Keratinocyte (primary cell): ENCODE results near the gene ZGRF1. TPM values are rescaled to one million over a fixed set of nuclear protein-coding genes. Genes with fewer than 3 reads are reported as not detected.

Experiments used
- DNase-seq: peaks from one replicate; pipeline ENCODE4 v3.0.0-alpha.2; 2011; ENCODE audit warnings: low read depth, missing footprints, low spot score
- FAIRE-seq: peaks from 2 replicates; lab custom pipeline; 2011; peaks lifted over from hg19 to GRCh38; lab: Jason Lieb, UNC
- H2AFZ ChIP-seq: 2 replicates; pipeline ENCODE4 v1.6.0; 2012; ENCODE audit warnings: low read length, control low read depth, inconsistent platforms; ENCODE audit not compliant: control insufficient read depth
- H3K27ac ChIP-seq: 2 replicates; pipeline ENCODE4 v1.5.1; 2011; ENCODE audit warnings: low read length; ENCODE audit not compliant: control insufficient read depth, insufficient read depth
- H3K27me3 ChIP-seq: 3 replicates; pipeline ENCODE4 v1.6.0; 2011; ENCODE audit warnings: low read length; ENCODE audit not compliant: control insufficient read depth, insufficient read depth; ENCODE audit errors: extremely low read depth
- H3K36me3 ChIP-seq, 2 experiments: 2 replicates in 1 of 2; 3 replicates in 1 of 2; pipeline ENCODE4 v1.5.1; 2011; ENCODE audit warnings: low read length in 2 of 2, mild to moderate bottlenecking in 1 of 2; ENCODE audit not compliant: control insufficient read depth in 2 of 2, insufficient read depth in 2 of 2; ENCODE audit errors: extremely low read depth in 1 of 2
- H3K4me1 ChIP-seq: 3 replicates; pipeline ENCODE4 v1.5.1; 2011; ENCODE audit warnings: low read length; ENCODE audit not compliant: control insufficient read depth, insufficient read depth; ENCODE audit errors: extremely low read depth
- H3K4me2 ChIP-seq: 3 replicates; pipeline ENCODE4 v1.6.0; 2011; ENCODE audit warnings: low read depth, low read length; ENCODE audit not compliant: control insufficient read depth, insufficient read depth; ENCODE audit errors: extremely low read depth
- H3K4me3 ChIP-seq, 3 experiments: fragments of 200-600 bp in 1 of 3; sonication (generic) in 1 of 3; 2 replicates in 2 of 3; 3 replicates in 1 of 3; pipeline ENCODE4 v1.5.1; 2011 to 2016; ENCODE audit warnings: low read length in 3 of 3, mild to moderate bottlenecking in 3 of 3, control low read depth in 2 of 3, inconsistent platforms in 1 of 3, low read depth in 1 of 3, mixed read lengths in 1 of 3, mixed run types in 1 of 3, moderate library complexity in 1 of 3; ENCODE audit not compliant: control insufficient read depth in 2 of 3, insufficient read depth in 2 of 3; ENCODE audit errors: extremely low read depth in 1 of 3
- H3K79me2 ChIP-seq: 2 replicates; pipeline ENCODE4 v1.6.0; 2012; ENCODE audit warnings: low read length; ENCODE audit not compliant: control insufficient read depth, insufficient read depth
- H3K9ac ChIP-seq: 3 replicates; pipeline ENCODE4 v1.6.0; 2011; ENCODE audit warnings: low read length; ENCODE audit not compliant: control insufficient read depth, insufficient read depth; ENCODE audit errors: extremely low read depth
- H3K9me1 ChIP-seq: 3 replicates; pipeline ENCODE4 v1.6.0; 2011; ENCODE audit warnings: low read length; ENCODE audit not compliant: control insufficient read depth, insufficient read depth; ENCODE audit errors: extremely low read depth
- H3K9me3 ChIP-seq: 2 replicates; pipeline ENCODE4 v1.5.1; 2012; ENCODE audit warnings: low read depth, low read length; ENCODE audit not compliant: control insufficient read depth
- H4K20me1 ChIP-seq: 3 replicates; pipeline ENCODE4 v1.6.0; 2011; ENCODE audit warnings: low read length; ENCODE audit not compliant: control insufficient read depth, insufficient read depth; ENCODE audit errors: extremely low read depth
- CTCF ChIP-seq, 3 experiments: IDR thresholded peaks in 1 of 3; conservative IDR thresholded peaks in 1 of 3; optimal IDR thresholded peaks in 1 of 3; 2 replicates in 2 of 3; 3 replicates in 1 of 3; pipeline versions ENCODE3 to v1.5.1; 2011; ENCODE audit warnings: low read length in 3 of 3, mild to moderate bottlenecking in 3 of 3, moderate library complexity in 2 of 3, control low read depth in 1 of 3, inconsistent platforms in 1 of 3; ENCODE audit not compliant: insufficient read depth in 2 of 3; ENCODE audit errors: extremely low read depth in 1 of 3
- EZH2 ChIP-seq: IDR thresholded peaks from one replicate; pipeline ENCODE4 v1.6.1; 2012; ENCODE audit warnings: inconsistent platforms, mild to moderate bottlenecking, low read length, moderate library complexity
- dilution Hi-C: fragments of 300-500 bp; cut with MboI; formaldehyde crosslinking; loops from one replicate; pipeline ENCODE4 v1.7.0; 2020; ENCODE audit warnings: low sequenced_read_pairs; ENCODE audit not compliant: extremely low pct_ligation_motif_present
- polyA plus RNA-seq, 5 experiments: library from polyadenylated mRNA; depleted of rRNA in 3 of 5; stranded (reverse) in 3 of 5; stranded (forward) in 1 of 5; unstranded in 1 of 5; fragments of >200 nt; gene quantifications; 1 replicate in 1 of 5; 2 replicates in 3 of 5; 3 replicates in 1 of 5; pipeline versions ENCODE4 v1.2.1 to v1.2.3, GENCODE V29; 2011 to 2012; ENCODE audit warnings: missing spikeins in 2 of 5, low read depth in 1 of 5, low replicate concordance in 1 of 5

The ZGRF1 gene
- polyA plus RNA-seq, 1 donor (not counting 4 experiments of a cell fraction or from before 2014, with no cell fraction given), result 3.6 TPM

GRCh38 chr4:112563431-112564200 lies 73.1 kb downstream of the ZGRF1 start:
- H3K4me2 ChIP-seq, result no peak overlapping the region
- H3K9me3 ChIP-seq, result no peaks in the 10 kb centered on the region
- H3K4me3 ChIP-seq, result no peak overlapping the region
- no peaks in the 10 kb centered on the region for H3K9me1 ChIP-seq
- no peak overlapping the region for H3K27ac ChIP-seq
- H3K27me3 ChIP-seq, result no peaks in the 10 kb centered on the region
- no peaks in the 10 kb centered on the region for H3K36me3 ChIP-seq
- TF ChIP-seq CTCF (optimal IDR thresholded peaks at IDR 0.05 in 1 of 3, IDR thresholded peaks at IDR 0.05 in 1 of 3, conservative IDR thresholded peaks at IDR 0.05 in 1 of 3; ENCODE audit: extremely low read depth in 1 of 3, insufficient read depth in 2 of 3, low read length in 3 of 3) (no peak), EZH2 (no peak)
- dilution Hi-C loops, result no loop called here
- FAIRE-seq (no peak), DNase-seq (no peak)
- no peaks in the 10 kb centered on the region for H3K4me1 ChIP-seq
- H3K9ac ChIP-seq, result no peak overlapping the region
- no peaks in the 10 kb centered on the region for H3K79me2 ChIP-seq
- no peak overlapping the region for H2AFZ ChIP-seq
- H4K20me1 ChIP-seq, result no peaks in the 10 kb centered on the region

GRCh38 chr4:112562254-112562879 lies 74.3 kb downstream of the ZGRF1 start:
- Histone ChIP-seq H3K79me2 (no peaks in the 10 kb centered on the region), H3K9me3 (no peaks in the 10 kb centered on the region), H3K36me3 (no peaks in the 10 kb centered on the region), H2AFZ (no peak overlapping the region), H3K4me2 (no peak overlapping the region), H3K9me1 (no peaks in the 10 kb centered on the region), H3K27ac (no peak overlapping the region), H3K9ac (no peak overlapping the region), H3K27me3 (no peaks in the 10 kb centered on the region), H3K4me3 (no peak overlapping the region), H4K20me1 (no peaks in the 10 kb centered on the region), H3K4me1 (no peaks in the 10 kb centered on the region)
- dilution Hi-C loops, result no loop called here
- FAIRE-seq (no peak), DNase-seq (no peak)
- no peak for TF ChIP-seq EZH2
- TF ChIP-seq CTCF (optimal IDR thresholded peaks at IDR 0.05 in 1 of 3, IDR thresholded peaks at IDR 0.05 in 1 of 3, conservative IDR thresholded peaks at IDR 0.05 in 1 of 3; ENCODE audit: extremely low read depth in 1 of 3, insufficient read depth in 2 of 3, low read length in 3 of 3), result no peak
